ENCODE measurements around the gene FNDC3B. TPM values are rescaled to one million over a fixed set of nuclear protein-coding genes. Genes with fewer than 3 reads are reported as not detected.

Gene FNDC3B
- total RNA-seq, 4 donors from 2014 or later: 59.8 to 72.6 (median 65.6) TPM

GRCh38 chr3:172270557-172271166 is 231.3 kb downstream of the FNDC3B start:
- WGBS: 93% methylated on average over 4 of the region's 4 CpGs
- Histone ChIP-seq H3K9me3 (no peaks in the 10 kb centered on the region), H3K4me3 (no peak overlapping the region), H3K27me3 (no peaks in the 10 kb centered on the region), H3K27ac (replicated peaks in 1 of 4) (no peak overlapping the region), H3K36me3 (peaks cover 0 to 19% (median 7%) of the 10 kb centered on the region in 4 donors), H3K4me1 (peaks cover 14 to 35% (median 19%) of the 10 kb centered on the region in 4 donors)
- DNase-seq (ENCODE audit: extremely low spot score): no peak
- TF ChIP-seq POLR2A (IDR thresholded peaks at IDR 0.05; ENCODE audit: low read depth) (no peak), CTCF (IDR thresholded peaks at IDR 0.05) (no peak), POLR2AphosphoS5 (IDR thresholded peaks at IDR 0.05) (no peak), EP300 (IDR thresholded peaks at IDR 0.05) (no peak)
- intact Hi-C loops (cut with DNase I): no loop called here

GRCh38 chr3:172271386-172271976 is 232.1 kb downstream of the FNDC3B start:
- 94% methylated on average over 9 of the region's 9 CpGs for WGBS
- intact Hi-C loops (cut with DNase I): no loop called here
- H3K27ac ChIP-seq (replicated peaks in 1 of 4): no peak overlapping the region

GRCh38 chr3:172272698-172273097 is 233.3 kb downstream of the FNDC3B start:
- TF ChIP-seq CTCF (IDR thresholded peaks at IDR 0.05) (no peak), POLR2A (IDR thresholded peaks at IDR 0.05; ENCODE audit: low read depth) (no peak), POLR2AphosphoS5 (IDR thresholded peaks at IDR 0.05) (peak in 1 of 2 donors; percentile 46), EP300 (IDR thresholded peaks at IDR 0.05) (no peak)
- Histone ChIP-seq H3K9me3 (no peaks in the 10 kb centered on the region), H3K4me3 (no peak overlapping the region), H3K27me3 (no peaks in the 10 kb centered on the region), H3K4me1 (peaks cover 20 to 47% (median 21%) of the 10 kb centered on the region in 4 donors), H3K36me3 (peaks cover 0 to 5% (median 2%) of the 10 kb centered on the region in 4 donors), H3K27ac (replicated peaks in 1 of 4) (no peak overlapping the region)
- no peak for DNase-seq (ENCODE audit: extremely low spot score)
- WGBS: 78% methylated on average over 2 of the region's 2 CpGs
- intact Hi-C loops (cut with DNase I): no loop called here

More at GRCh38 chr3:172271386-172271976, 232.1 kb downstream of the FNDC3B start:
- H3K36me3 ChIP-seq: peaks cover 0 to 15% (median 7%) of the 10 kb centered on the region in 4 donors
- no peak for DNase-seq (ENCODE audit: extremely low spot score)
- no peaks in the 10 kb centered on the region for H3K9me3 ChIP-seq
- H3K4me3 ChIP-seq: no peak overlapping the region
- no peak for TF ChIP-seq EP300 (IDR thresholded peaks at IDR 0.05)
- no peak for TF ChIP-seq POLR2AphosphoS5 (IDR thresholded peaks at IDR 0.05)
- TF ChIP-seq CTCF (IDR thresholded peaks at IDR 0.05): no peak
- no peak for TF ChIP-seq POLR2A (IDR thresholded peaks at IDR 0.05; ENCODE audit: low read depth)
- H3K27me3 ChIP-seq: no peaks in the 10 kb centered on the region
- peaks cover 18 to 43% (median 19%) of the 10 kb centered on the region in 4 donors for H3K4me1 ChIP-seq

- H3K9me3 ChIP-seq: no peaks in the 10 kb centered on the region
- H3K27me3 ChIP-seq: no peaks in the 10 kb centered on the region
- H3K27ac ChIP-seq (replicated peaks in 1 of 4): no peak overlapping the region
- TF ChIP-seq POLR2A (IDR thresholded peaks at IDR 0.05; ENCODE audit: low read depth) (no peak), CTCF (IDR thresholded peaks at IDR 0.05) (no peak), POLR2AphosphoS5 (IDR thresholded peaks at IDR 0.05) (no peak), EP300 (IDR thresholded peaks at IDR 0.05) (no peak)
- no peak overlapping the region for H3K4me3 ChIP-seq
- no peak for DNase-seq (ENCODE audit: extremely low spot score)
- intact Hi-C loops (cut with DNase I): no loop called here
- peaks cover 26 to 54% (median 28%) of the 10 kb centered on the region in 4 donors for H3K4me1 ChIP-seq
- 100% methylated on average over 1 of the region's 1 CpG for WGBS
- peaks cover 0 to 5% (median 2%) of the 10 kb centered on the region in 4 donors for H3K36me3 ChIP-seq
These were observed 234.0 kb downstream of the FNDC3B start for GRCh38 chr3:172273378-172273777.

Data from esophagus muscularis mucosa (tissue), 4 donors.